Measurements from ENCODE around the gene BHLHA15. TPM values are rescaled to one million over a fixed set of nuclear protein-coding genes. Genes with fewer than 3 reads are reported as not detected.

The BHLHA15 gene
- polyA plus RNA-seq, 1 of the 3 experiments (the other 2 are of a cell fraction) = 0.10 TPM

DNA sequence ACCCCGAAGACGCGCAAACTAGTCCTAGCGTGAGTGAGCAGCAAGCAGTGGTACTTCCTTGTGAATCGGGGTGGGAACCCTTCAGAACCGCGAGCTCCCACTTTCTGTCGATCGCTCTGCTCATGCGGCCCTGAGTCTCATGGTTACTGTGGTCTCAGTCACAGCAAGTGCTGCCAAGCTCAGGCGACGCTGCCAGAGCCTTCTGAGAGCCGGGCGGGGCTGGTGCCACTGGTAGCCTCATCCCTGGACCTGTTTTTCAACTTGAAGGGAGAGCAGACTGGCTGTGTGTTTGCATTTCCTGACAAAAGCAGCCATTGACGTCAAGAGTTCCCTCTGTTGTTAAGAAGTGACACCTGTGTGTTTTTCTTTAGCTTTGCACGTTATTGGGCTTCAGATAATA, 32.9 kb upstream of the BHLHA15 start:
- Histone ChIP-seq H3K9me2 (no peaks in the 10 kb centered on the region), H3K4me3 (ENCODE audit: low read depth in 2 of 2, low read length in 1 of 2) (no peak overlapping the region), H3K4me2 (no peak overlapping the region), H3K79me2 (ENCODE audit: insufficient read depth) (no peaks in the 10 kb centered on the region), H4K20me1 (ENCODE audit: insufficient read depth) (no peaks in the 10 kb centered on the region), H3K9ac (no peak overlapping the region), H3K36me3 (replicated peaks in 1 of 2; ENCODE audit: control insufficient read depth in 1 of 2, insufficient read depth in 2 of 2, low read length in 1 of 2) (peaks cover 5 to 40% of the 10 kb centered on the region in 2 experiments), H3K27ac (ENCODE audit: low read depth in 2 of 2, low read length in 1 of 2) (no peak overlapping the region), H3K4me1 (ENCODE audit: control insufficient read depth in 1 of 2, insufficient read depth in 2 of 2, low read depth in 1 of 2, low read length in 1 of 2) (peaks cover 0 to 10% of the 10 kb centered on the region in 2 experiments; a peak in 1 of 4 replicates), H3K9me3 (no peaks in the 10 kb centered on the region), H2AFZ (ENCODE audit: low read depth) (no peak overlapping the region), H3K27me3 (ENCODE audit: insufficient read depth) (no peaks in the 10 kb centered on the region), H3F3A (replicated peaks; ENCODE audit: insufficient read depth) (no peaks in the 10 kb centered on the region)
- 93% methylated on average over 16 of the region's 16 CpGs for WGBS (ENCODE audit: low lambda C conversion rate)
- DNase-seq = no peak
- ChIA-PET CTCF (interaction anchor here (0.6 to 10.5 kb wide), 6 partner anchors 13 to 165 kb away, joined by 3 to 133 read pairs (median 6); no protein-coding TSS in a partner anchor), POLR2A (interaction anchor here (0.6 to 1.0 kb wide), 2 partner anchors 42 to 169 kb away, joined by 3 to 5 read pairs; no protein-coding TSS in a partner anchor)
- TF ChIP-seq MAX (IDR thresholded peaks at IDR 0.05; ENCODE audit: low read depth) (no peak), FOXM1 (IDR thresholded peaks at IDR 0.05; ENCODE audit: low read depth) (no peak), TCF12 (IDR thresholded peaks at IDR 0.05) (no peak), CTCF (IDR thresholded peaks at IDR 0.05) (no peak), EZH2phosphoT487 (IDR thresholded peaks at IDR 0.05; ENCODE audit: borderline replicate concordance, low read depth) (no peak), MXI1 (IDR thresholded peaks at IDR 0.05; ENCODE audit: low read depth, low read length) (no peak), EP300 (IDR thresholded peaks at IDR 0.05; ENCODE audit: borderline replicate concordance in 1 of 2, low read depth in 1 of 2, low read length in 1 of 2) (no peak), PBX3 (IDR thresholded peaks at IDR 0.05) (no peak), IRF3 (IDR thresholded peaks at IDR 0.05; ENCODE audit: low read depth, low read length) (no peak), RXRA (IDR thresholded peaks at IDR 0.05; ENCODE audit: borderline replicate concordance, low read depth) (no peak), CHD2 (IDR thresholded peaks at IDR 0.05; ENCODE audit: low read length, partially characterized antibody) (no peak), ZBTB33 (IDR thresholded peaks at IDR 0.05; ENCODE audit: borderline replicate concordance, low read depth) (no peak), TEAD4 (IDR thresholded peaks at IDR 0.05; ENCODE audit: borderline replicate concordance, insufficient read depth) (no peak), GABPA (IDR thresholded peaks at IDR 0.05; ENCODE audit: low read depth) (no peak), NFIC (IDR thresholded peaks at IDR 0.05; ENCODE audit: borderline replicate concordance) (no peak), RCOR1 (IDR thresholded peaks at IDR 0.05; ENCODE audit: low read length) (no peak), YY1 (IDR thresholded peaks at IDR 0.05; ENCODE audit: low read depth) (no peak)

Data from SK-N-SH (cell line).